WTC11 (cell line): ENCODE data around the gene ENC1. TPM values are rescaled to one million over a fixed set of nuclear protein-coding genes. Genes with fewer than 3 reads are reported as not detected.

Experiments
- ATF1 ChIP-seq: sonication (generic); formaldehyde crosslinking; IDR thresholded peaks from 2 replicates; pipeline ENCODE4 v1.8.1; 2023; ENCODE audit warnings: mild to moderate bottlenecking, moderate library complexity, missing genetic modification reagents
- CREB1 ChIP-seq: sonication (generic); formaldehyde crosslinking; IDR thresholded peaks from 2 replicates; pipeline ENCODE4 v1.8.0; 2023; ENCODE audit warnings: mild to moderate bottlenecking, missing genetic modification reagents
- FOXP1 ChIP-seq: sonication (generic); formaldehyde crosslinking; IDR thresholded peaks from 2 replicates; pipeline ENCODE4 v1.8.0; 2022; ENCODE audit warnings: missing genetic modification reagents, mild to moderate bottlenecking, moderate library complexity, borderline replicate concordance
- JAZF1 ChIP-seq: fragments of 250-450 bp; sonication (Bioruptor Pico); IDR thresholded peaks from 2 replicates; pipeline ENCODE4 v1.9.0; 2021; ENCODE audit warnings: moderate library complexity, mild to moderate bottlenecking, inconsistent platforms
- MXD4 ChIP-seq: fragments of 250-450 bp; sonication (Bioruptor Pico); IDR thresholded peaks from 2 replicates; pipeline ENCODE4 v1.8.0; 2021; ENCODE audit warnings: mild to moderate bottlenecking, moderate library complexity, borderline replicate concordance
- NFE2L1 ChIP-seq: sonication (generic); formaldehyde crosslinking; IDR thresholded peaks from 2 replicates; pipeline ENCODE4 v1.8.1; 2023; ENCODE audit warnings: missing genetic modification reagents
- NR2C2 ChIP-seq: sonication (generic); formaldehyde crosslinking; IDR thresholded peaks from 2 replicates; pipeline ENCODE4 v1.8.0; 2022; ENCODE audit warnings: mild to moderate bottlenecking, missing genetic modification reagents
- ZNF121 ChIP-seq: sonication (generic); formaldehyde crosslinking; IDR thresholded peaks from 2 replicates; pipeline ENCODE4 v1.8.0; 2023; ENCODE audit warnings: missing genetic modification reagents
- ZNF396 ChIP-seq: fragments of 250-450 bp; sonication (Bioruptor Pico); IDR thresholded peaks from 2 replicates; pipeline ENCODE4 v1.8.0; 2021; ENCODE audit warnings: mild to moderate bottlenecking, moderate library complexity, borderline replicate concordance
- ZNF671 ChIP-seq: fragments of 250-450 bp; sonication (Bioruptor Pico); IDR thresholded peaks from 2 replicates; pipeline ENCODE4 v1.8.0; 2021; ENCODE audit warnings: mild to moderate bottlenecking
- total RNA-seq: library from RNA; stranded (reverse); gene quantifications from 3 replicates; pipeline ENCODE4 v1.2.3, GENCODE V29; 2021
- TF ChIP-seq, protein P1 (sequence below): sonication (generic); formaldehyde crosslinking; IDR thresholded peaks from 2 replicates; pipeline ENCODE4 v1.8.0; 2023; ENCODE audit warnings: missing genetic modification reagents, mild to moderate bottlenecking, borderline replicate concordance
- TF ChIP-seq, protein P2 (sequence below): sonication (generic); formaldehyde crosslinking; IDR thresholded peaks from 2 replicates; pipeline ENCODE4 v1.8.0; 2022; ENCODE audit warnings: mild to moderate bottlenecking, missing genetic modification reagents
- TF ChIP-seq, protein P3 (sequence below): fragments of 250-450 bp; sonication (Bioruptor Pico); IDR thresholded peaks from 2 replicates; pipeline ENCODE4 v1.9.0; 2021; ENCODE audit warnings: mild to moderate bottlenecking, borderline replicate concordance
- TF ChIP-seq, protein P4 (sequence below): fragments of 250-450 bp; sonication (Bioruptor Pico); IDR thresholded peaks from 2 replicates; pipeline ENCODE4 v2.1.2; 2022; ENCODE audit warnings: mild to moderate bottlenecking, moderate library complexity
- TF ChIP-seq, protein P5 (sequence below): sonication (generic); formaldehyde crosslinking; IDR thresholded peaks from 2 replicates; pipeline ENCODE4 v1.8.0; 2022; ENCODE audit warnings: missing genetic modification reagents
- TF ChIP-seq, protein P6 (sequence below): sonication (generic); formaldehyde crosslinking; IDR thresholded peaks from 2 replicates; pipeline ENCODE4 v1.8.0; 2023; ENCODE audit warnings: missing genetic modification reagents
- TF ChIP-seq, protein P7 (sequence below): sonication (generic); formaldehyde crosslinking; IDR thresholded peaks from 2 replicates; pipeline ENCODE4 v1.8.1; 2023; ENCODE audit warnings: mild to moderate bottlenecking, missing genetic modification reagents
- TF ChIP-seq, protein P8 (sequence below): fragments of 250-450 bp; sonication (Bioruptor Pico); IDR thresholded peaks from 2 replicates; pipeline ENCODE4 v1.8.0; 2021; ENCODE audit warnings: mild to moderate bottlenecking

The ENC1 gene
- total RNA-seq, 1 experiment from 2014 or later: 18.3 TPM

DNA sequence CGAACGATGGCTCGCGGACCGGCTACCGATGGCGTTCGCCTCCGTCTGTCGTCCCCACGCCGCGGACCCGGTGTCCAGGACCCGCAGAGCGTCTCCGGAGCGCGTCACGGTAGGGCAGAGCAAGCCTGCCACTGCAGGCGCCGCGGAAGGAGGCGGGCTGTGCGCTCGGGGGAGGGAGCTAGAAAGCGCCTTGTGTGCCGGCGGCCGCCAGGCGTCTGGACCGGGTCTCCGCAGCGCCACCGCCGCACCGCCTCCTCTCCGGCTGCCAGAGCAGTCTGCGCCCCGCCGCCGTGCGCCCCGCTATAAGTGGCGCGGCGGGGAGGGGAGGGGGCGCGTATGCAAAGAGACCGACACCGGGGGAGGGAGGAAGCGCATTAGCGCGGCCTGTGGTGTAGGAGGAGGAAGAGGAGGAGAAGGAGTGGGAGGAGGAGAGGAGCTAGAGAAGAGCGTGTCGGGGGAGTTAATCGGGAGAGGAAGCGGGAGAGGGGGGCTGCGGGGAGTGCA lies at the start of gene ENC1 (continued):
- TF ChIP-seq, protein P1, sequence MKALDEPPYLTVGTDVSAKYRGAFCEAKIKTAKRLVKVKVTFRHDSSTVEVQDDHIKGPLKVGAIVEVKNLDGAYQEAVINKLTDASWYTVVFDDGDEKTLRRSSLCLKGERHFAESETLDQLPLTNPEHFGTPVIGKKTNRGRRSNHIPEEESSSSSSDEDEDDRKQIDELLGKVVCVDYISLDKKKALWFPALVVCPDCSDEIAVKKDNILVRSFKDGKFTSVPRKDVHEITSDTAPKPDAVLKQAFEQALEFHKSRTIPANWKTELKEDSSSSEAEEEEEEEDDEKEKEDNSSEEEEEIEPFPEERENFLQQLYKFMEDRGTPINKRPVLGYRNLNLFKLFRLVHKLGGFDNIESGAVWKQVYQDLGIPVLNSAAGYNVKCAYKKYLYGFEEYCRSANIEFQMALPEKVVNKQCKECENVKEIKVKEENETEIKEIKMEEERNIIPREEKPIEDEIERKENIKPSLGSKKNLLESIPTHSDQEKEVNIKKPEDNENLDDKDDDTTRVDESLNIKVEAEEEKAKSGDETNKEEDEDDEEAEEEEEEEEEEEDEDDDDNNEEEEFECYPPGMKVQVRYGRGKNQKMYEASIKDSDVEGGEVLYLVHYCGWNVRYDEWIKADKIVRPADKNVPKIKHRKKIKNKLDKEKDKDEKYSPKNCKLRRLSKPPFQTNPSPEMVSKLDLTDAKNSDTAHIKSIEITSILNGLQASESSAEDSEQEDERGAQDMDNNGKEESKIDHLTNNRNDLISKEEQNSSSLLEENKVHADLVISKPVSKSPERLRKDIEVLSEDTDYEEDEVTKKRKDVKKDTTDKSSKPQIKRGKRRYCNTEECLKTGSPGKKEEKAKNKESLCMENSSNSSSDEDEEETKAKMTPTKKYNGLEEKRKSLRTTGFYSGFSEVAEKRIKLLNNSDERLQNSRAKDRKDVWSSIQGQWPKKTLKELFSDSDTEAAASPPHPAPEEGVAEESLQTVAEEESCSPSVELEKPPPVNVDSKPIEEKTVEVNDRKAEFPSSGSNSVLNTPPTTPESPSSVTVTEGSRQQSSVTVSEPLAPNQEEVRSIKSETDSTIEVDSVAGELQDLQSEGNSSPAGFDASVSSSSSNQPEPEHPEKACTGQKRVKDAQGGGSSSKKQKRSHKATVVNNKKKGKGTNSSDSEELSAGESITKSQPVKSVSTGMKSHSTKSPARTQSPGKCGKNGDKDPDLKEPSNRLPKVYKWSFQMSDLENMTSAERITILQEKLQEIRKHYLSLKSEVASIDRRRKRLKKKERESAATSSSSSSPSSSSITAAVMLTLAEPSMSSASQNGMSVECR (CRISPR knock-in tag): peak; percentile 70; the same call in 1 of the 2 replicates
- peak; percentile 87 for TF ChIP-seq FOXP1
- TF ChIP-seq, protein P2, sequence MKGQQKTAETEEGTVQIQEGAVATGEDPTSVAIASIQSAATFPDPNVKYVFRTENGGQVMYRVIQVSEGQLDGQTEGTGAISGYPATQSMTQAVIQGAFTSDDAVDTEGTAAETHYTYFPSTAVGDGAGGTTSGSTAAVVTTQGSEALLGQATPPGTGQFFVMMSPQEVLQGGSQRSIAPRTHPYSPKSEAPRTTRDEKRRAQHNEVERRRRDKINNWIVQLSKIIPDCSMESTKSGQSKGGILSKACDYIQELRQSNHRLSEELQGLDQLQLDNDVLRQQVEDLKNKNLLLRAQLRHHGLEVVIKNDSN (CRISPR knock-in tag): no peak; the same call in 1 of the 2 replicates
- TF ChIP-seq, protein P3, sequence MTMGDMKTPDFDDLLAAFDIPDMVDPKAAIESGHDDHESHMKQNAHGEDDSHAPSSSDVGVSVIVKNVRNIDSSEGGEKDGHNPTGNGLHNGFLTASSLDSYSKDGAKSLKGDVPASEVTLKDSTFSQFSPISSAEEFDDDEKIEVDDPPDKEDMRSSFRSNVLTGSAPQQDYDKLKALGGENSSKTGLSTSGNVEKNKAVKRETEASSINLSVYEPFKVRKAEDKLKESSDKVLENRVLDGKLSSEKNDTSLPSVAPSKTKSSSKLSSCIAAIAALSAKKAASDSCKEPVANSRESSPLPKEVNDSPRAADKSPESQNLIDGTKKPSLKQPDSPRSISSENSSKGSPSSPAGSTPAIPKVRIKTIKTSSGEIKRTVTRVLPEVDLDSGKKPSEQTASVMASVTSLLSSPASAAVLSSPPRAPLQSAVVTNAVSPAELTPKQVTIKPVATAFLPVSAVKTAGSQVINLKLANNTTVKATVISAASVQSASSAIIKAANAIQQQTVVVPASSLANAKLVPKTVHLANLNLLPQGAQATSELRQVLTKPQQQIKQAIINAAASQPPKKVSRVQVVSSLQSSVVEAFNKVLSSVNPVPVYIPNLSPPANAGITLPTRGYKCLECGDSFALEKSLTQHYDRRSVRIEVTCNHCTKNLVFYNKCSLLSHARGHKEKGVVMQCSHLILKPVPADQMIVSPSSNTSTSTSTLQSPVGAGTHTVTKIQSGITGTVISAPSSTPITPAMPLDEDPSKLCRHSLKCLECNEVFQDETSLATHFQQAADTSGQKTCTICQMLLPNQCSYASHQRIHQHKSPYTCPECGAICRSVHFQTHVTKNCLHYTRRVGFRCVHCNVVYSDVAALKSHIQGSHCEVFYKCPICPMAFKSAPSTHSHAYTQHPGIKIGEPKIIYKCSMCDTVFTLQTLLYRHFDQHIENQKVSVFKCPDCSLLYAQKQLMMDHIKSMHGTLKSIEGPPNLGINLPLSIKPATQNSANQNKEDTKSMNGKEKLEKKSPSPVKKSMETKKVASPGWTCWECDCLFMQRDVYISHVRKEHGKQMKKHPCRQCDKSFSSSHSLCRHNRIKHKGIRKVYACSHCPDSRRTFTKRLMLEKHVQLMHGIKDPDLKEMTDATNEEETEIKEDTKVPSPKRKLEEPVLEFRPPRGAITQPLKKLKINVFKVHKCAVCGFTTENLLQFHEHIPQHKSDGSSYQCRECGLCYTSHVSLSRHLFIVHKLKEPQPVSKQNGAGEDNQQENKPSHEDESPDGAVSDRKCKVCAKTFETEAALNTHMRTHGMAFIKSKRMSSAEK (CRISPR knock-in tag): no peak
- no peak for TF ChIP-seq NFE2L1
- TF ChIP-seq, protein P4, sequence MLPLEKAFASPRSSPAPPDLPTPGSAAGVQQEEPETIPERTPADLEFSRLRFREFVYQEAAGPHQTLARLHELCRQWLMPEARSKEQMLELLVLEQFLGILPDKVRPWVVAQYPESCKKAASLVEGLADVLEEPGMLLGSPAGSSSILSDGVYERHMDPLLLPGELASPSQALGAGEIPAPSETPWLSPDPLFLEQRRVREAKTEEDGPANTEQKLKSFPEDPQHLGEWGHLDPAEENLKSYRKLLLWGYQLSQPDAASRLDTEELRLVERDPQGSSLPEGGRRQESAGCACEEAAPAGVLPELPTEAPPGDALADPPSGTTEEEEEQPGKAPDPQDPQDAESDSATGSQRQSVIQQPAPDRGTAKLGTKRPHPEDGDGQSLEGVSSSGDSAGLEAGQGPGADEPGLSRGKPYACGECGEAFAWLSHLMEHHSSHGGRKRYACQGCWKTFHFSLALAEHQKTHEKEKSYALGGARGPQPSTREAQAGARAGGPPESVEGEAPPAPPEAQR (CRISPR knock-in tag): no peak
- TF ChIP-seq MXD4 (CRISPR knock-in tag): no peak
- TF ChIP-seq, protein P5, sequence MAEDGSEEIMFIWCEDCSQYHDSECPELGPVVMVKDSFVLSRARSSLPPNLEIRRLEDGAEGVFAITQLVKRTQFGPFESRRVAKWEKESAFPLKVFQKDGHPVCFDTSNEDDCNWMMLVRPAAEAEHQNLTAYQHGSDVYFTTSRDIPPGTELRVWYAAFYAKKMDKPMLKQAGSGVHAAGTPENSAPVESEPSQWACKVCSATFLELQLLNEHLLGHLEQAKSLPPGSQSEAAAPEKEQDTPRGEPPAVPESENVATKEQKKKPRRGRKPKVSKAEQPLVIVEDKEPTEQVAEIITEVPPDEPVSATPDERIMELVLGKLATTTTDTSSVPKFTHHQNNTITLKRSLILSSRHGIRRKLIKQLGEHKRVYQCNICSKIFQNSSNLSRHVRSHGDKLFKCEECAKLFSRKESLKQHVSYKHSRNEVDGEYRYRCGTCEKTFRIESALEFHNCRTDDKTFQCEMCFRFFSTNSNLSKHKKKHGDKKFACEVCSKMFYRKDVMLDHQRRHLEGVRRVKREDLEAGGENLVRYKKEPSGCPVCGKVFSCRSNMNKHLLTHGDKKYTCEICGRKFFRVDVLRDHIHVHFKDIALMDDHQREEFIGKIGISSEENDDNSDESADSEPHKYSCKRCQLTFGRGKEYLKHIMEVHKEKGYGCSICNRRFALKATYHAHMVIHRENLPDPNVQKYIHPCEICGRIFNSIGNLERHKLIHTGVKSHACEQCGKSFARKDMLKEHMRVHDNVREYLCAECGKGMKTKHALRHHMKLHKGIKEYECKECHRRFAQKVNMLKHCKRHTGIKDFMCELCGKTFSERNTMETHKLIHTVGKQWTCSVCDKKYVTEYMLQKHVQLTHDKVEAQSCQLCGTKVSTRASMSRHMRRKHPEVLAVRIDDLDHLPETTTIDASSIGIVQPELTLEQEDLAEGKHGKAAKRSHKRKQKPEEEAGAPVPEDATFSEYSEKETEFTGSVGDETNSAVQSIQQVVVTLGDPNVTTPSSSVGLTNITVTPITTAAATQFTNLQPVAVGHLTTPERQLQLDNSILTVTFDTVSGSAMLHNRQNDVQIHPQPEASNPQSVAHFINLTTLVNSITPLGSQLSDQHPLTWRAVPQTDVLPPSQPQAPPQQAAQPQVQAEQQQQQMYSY (CRISPR knock-in tag): 0 out of 2 replicates have a peak, but pooled peaks have one; percentile 39
- peak; percentile 57; the same call in 1 of the 2 replicates for TF ChIP-seq CREB1 (CRISPR knock-in tag)
- no peak for TF ChIP-seq ZNF671
- TF ChIP-seq, protein P6, sequence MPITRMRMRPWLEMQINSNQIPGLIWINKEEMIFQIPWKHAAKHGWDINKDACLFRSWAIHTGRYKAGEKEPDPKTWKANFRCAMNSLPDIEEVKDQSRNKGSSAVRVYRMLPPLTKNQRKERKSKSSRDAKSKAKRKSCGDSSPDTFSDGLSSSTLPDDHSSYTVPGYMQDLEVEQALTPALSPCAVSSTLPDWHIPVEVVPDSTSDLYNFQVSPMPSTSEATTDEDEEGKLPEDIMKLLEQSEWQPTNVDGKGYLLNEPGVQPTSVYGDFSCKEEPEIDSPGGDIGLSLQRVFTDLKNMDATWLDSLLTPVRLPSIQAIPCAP: no peak
- no peak for TF ChIP-seq NR2C2 (CRISPR knock-in tag)
- TF ChIP-seq JAZF1 (CRISPR knock-in tag): no peak
- TF ChIP-seq, protein P7, sequence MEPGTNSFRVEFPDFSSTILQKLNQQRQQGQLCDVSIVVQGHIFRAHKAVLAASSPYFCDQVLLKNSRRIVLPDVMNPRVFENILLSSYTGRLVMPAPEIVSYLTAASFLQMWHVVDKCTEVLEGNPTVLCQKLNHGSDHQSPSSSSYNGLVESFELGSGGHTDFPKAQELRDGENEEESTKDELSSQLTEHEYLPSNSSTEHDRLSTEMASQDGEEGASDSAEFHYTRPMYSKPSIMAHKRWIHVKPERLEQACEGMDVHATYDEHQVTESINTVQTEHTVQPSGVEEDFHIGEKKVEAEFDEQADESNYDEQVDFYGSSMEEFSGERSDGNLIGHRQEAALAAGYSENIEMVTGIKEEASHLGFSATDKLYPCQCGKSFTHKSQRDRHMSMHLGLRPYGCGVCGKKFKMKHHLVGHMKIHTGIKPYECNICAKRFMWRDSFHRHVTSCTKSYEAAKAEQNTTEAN (CRISPR knock-in tag): 0 out of 2 replicates have a peak, but pooled peaks have one; percentile 7
- no peak for TF ChIP-seq ZNF396
- TF ChIP-seq ATF1 (CRISPR knock-in tag): no peak
- 0 out of 2 replicates have a peak, but pooled peaks have one; percentile 42 for TF ChIP-seq ZNF121 (CRISPR knock-in tag)
- TF ChIP-seq, protein P8, sequence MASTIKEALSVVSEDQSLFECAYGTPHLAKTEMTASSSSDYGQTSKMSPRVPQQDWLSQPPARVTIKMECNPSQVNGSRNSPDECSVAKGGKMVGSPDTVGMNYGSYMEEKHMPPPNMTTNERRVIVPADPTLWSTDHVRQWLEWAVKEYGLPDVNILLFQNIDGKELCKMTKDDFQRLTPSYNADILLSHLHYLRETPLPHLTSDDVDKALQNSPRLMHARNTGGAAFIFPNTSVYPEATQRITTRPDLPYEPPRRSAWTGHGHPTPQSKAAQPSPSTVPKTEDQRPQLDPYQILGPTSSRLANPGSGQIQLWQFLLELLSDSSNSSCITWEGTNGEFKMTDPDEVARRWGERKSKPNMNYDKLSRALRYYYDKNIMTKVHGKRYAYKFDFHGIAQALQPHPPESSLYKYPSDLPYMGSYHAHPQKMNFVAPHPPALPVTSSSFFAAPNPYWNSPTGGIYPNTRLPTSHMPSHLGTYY (CRISPR knock-in tag): no peak
